ENCODE results near the gene NDUFAF3.
"Not testable (repeated sequence)": the region's sequence is repeated elsewhere in the genome, so short reads cannot be mapped to it uniquely, and the experiment has no call there.

NDUFAF3 gene

DNA sequence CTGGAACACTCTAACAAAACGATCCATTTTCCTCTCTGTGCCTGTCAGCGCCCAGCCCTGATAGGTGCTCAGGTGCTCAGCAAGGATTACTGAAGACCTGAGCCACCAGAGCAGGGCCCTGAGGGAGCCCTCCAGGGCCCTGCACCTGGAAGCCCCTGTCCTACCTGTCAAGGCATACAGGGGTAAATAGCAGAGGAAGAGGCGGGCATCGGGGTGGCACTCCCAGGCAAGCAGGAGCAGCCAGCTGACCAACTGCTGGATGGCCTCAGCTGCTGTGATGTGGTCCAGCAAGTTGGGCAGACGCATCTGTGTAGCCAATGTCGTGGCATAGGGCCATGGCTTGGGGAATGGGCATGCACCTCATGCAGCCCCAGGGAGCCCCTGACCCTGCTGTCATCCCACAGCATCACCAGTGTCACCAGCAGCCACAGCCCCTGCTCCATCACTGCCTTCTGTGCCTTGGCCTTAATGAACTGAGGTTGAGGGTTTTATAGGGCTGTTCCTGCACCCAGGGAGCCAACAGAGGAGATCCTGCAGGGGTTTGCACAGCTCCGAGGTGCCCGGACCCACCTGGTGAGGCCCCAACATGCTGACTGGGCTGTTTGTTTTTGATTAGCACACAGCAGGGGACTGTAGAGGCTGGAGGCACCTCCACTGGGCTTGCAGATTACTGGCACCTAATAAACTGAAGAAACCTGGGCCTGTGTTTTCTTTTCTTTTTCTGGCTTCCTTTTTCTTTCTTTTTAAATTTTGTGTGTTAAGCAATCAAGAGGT is 22.6 kb upstream of the NDUFAF3 start:
- no peak for DNase-seq (ENCODE audit: low read depth in 1 of 2, low spot score in 1 of 2)

DNA sequence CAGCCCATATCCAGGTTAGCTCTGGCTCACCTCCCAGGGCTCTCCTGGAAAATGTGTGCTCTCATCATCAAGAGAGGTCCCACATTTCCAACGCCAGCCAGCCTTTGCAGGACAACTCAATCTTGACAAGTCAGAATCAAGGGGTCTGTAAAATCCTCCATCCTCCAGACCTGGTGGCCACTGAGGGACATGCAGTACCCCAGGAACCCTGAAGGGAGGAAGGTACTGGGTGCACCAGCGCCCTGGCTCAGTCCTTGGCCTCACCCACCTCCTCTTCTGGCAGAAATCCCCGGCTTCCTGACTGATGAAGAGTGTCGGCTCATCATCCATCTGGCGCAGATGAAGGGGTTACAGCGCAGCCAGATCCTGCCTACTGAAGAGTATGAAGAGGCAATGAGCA is 20.8 kb upstream of the NDUFAF3 start:
- DNase-seq (ENCODE audit: low read depth in 1 of 2, low spot score in 1 of 2) = no peak

DNA sequence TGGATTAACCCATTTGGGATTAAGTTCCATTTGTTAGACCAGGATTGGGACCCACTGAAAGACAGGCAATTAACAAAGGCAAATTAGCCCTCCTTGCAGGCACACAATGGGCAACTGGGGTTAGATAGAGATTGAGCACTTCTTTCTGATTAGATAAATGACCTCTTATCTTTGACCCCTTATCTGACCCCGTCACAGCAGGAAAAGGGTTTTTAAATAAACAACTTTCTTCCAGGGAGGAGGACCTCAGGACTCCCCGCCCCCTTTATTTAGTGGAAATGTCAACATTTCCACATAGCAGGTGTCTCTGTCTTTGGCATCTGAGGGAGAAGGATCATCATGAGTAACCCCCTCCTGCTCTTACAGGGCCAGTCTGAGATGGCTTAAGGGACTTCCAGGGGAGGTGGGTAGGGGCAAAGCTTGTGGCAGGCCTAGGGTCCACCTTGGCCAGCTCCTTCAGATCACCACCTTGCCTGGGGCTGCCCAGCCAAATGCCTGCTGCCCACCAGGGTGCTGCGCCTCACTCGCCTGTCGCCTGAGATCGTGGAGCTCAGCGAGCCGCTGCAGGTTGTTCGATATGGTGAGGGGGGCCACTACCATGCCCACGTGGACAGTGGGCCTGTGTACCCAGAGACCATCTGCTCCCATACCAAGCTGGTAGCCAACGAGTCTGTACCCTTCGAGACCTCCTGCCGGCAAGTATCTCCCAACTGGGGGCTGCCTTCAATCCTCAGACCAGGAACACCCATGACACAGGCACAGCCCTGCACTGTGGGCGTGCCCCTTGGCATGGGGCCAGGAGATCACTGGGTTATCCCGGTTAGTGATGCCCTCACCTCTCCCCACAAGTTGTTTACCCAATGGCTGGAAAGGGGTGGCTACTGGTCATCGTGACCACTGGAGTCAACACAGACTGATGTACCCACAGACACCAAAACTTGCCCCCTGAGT is 17.3 kb upstream of the NDUFAF3 start:
- no peak for DNase-seq (ENCODE audit: low read depth in 1 of 2, low spot score in 1 of 2)

DNA sequence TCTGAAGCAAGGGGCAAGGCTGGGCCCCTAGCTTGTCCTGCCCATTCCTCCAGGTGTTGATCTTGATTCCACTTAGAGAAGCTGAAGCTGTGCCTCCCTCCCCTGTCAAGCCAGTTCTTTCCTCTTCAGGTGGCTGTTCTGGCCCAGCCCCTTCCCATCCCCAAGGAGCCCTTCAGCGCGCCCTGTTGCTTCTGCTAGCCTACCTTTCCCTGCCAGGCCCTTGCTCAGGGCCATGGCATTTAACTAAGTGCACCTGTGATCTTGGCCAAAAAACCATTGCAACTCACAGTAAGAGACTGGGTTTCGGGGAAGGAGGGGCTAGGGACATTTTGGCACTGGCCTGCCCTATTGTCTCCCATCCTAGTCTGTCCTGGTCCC is 16.6 kb upstream of the NDUFAF3 start:
- DNase-seq (ENCODE audit: low read depth in 1 of 2, low spot score in 1 of 2) = no peak

DNA sequence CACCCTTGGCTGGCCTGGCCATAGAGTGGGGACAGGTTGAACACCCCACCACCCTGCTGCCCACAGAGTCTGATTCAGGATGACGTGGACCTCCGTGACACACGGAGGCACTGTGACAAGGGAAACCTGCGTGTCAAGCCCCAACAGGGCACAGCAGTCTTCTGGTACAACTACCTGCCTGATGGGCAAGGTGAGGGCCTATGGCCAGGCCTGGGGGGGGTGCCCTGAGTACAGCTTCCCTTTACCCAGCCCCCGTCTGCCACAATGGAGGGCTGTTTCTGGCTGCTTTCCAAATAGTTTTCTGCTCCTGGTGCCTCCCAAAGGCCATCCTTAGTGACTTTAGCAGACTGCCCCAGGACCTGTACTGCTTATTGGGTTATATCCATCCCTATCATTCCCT is 15.9 kb upstream of the NDUFAF3 start:
- DNase-seq (ENCODE audit: low read depth in 1 of 2, low spot score in 1 of 2) = no peak

DNA sequence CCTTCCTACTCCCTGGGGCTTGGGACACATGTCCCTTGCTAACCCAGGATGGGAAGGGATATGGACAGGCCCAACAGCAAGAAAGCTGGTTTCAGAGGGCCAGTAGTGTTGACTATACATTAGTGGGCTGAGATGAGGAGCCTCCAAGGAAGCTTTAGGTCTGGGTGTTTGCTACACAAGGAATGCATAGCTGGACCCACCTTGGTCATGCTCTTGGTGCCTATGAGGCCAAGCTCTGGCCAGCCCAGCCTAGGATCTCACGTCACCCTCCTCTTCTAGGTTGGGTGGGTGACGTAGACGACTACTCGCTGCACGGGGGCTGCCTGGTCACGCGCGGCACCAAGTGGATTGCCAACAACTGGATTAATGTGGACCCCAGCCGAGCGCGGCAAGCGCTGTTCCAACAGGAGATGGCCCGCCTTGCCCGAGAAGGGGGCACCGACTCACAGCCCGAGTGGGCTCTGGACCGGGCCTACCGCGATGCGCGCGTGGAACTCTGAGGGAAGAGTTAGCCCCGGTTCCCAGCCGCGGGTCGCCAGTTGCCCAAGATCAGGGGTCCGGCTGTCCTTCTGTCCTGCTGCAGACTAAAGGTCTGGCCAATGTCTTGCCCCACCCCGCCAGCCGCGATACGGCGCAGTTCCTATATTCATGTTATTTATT is 15.4 kb upstream of the NDUFAF3 start:
- no peak for DNase-seq (ENCODE audit: low read depth in 1 of 2, low spot score in 1 of 2)

DNA sequence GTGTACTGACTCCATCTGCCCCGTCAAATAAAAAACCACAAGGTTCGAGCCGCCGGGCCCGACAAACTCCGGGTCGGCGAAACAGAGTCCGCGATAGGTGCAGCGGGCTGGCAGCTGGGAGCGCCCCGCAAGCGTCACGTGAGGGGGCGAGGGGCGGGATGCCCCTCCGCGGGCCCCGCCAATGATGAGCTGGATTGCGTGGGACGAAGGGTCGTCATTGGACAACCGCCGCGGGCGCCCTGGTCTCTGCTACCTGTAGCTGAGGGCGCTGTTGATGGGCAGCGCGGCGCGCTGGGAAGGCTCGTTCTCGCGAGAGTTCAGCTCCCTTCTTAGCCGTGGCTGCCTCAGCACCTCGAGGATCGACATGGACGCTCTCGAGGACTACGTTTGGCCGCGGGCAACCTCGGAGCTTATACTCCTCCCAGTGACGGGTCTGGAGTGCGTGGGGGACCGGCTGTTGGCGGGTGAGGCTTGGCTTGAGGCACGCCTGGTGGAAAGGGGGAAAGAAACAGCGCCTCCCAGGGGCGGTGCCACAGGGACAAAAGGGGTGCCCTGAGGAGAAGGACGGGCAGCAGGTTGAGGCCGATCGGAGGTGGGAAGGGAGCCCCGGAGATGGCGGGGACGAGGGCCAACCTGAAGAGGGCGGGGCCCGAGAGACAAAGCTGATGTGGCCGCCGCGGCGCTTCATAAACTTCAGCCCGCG is 14.7 kb upstream of the NDUFAF3 start, which contains the start of gene WDR6:
Gene WDR6, plus strand, starts transcription at position 324 of the 703 bp plus-strand sequence. Its CDS starts 41 bp downstream, at position 365.
- DNase-seq (ENCODE audit: low read depth in 1 of 2, low spot score in 1 of 2) = peak; percentile 93 to 97

DNA sequence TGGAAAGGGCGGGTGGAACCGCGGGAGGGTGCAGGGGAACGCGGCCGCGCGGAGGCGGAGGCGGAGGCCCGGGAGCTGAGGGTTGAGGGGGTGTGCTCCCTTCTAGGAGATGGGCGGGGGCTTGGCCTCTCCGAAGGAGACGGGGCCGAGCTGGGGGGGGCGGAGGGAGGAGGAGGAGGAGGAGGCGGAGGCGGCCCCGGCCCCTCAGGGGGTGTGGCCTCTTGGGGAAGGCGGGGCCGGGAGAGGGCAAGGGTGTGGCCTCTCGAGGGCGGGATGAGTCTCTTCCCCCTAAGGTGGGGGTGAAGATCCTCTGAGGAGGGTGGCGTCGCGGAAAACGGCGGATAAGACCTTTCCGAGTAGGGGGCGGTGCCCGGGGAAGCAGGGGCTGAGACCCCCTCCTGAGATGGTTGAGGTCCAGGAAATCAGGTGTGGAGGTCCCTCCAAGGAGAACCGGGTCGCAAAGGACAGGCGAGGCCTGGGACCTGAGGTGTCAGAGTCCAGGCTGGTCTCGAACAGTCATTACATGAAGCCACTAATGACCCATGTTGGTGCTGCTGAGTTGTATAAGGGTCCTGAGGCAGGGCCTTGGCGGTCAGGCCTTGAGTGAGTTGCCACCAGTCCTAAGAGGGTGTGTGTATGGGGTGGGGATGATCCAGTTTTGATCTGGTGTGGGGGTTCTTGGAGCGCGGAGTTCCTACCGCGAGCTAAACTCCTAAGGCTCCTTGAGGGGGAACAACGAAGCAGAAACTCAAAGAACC is 14.0 kb upstream of the NDUFAF3 start:
- DNase-seq (ENCODE audit: low read depth in 1 of 2, low spot score in 1 of 2) = peak; percentile 69 to 82

DNA sequence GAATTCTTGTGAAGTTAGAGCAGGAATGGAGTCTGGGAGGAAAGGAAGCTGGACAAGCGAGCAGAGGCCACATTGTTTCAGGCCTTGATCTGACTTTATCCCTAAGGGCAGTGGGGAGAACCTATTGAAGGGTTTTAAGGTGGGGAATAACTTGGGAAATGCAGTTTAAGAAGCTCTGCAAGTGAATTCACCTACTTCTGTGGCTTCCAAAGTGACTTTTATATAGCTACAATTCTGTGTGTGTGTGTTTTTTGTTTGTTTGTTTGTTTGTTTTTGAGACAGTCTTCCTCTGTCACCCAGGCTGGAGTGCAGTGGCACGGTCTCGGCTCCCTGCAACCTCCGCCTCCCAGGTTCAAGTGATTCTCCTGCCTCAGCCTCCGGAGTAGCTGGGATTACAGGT is 13.3 kb upstream of the NDUFAF3 start:
- not testable (repeated sequence) for DNase-seq (ENCODE audit: low read depth in 1 of 2, low spot score in 1 of 2)

DNA sequence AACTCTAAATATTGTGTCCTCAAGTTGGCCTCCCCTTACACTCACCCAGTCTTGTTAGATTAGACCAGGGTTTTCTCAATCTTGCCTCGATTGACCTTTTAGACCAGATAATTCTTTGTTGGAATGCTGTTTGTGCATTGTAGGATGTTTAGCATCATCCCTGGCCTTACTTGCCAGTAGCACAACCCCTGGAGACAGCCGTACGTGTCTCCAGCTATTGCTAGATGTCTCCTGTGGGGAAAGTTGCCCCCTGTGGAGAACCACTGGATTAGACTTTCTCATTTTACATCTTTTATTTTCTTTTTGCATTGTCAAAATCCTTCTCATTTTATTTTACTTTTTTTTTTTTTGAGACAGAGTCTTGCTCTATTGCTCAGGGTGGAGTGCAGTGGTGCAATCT is 12.5 kb upstream of the NDUFAF3 start:
- no peak for DNase-seq (ENCODE audit: low read depth in 1 of 2, low spot score in 1 of 2)

DNA sequence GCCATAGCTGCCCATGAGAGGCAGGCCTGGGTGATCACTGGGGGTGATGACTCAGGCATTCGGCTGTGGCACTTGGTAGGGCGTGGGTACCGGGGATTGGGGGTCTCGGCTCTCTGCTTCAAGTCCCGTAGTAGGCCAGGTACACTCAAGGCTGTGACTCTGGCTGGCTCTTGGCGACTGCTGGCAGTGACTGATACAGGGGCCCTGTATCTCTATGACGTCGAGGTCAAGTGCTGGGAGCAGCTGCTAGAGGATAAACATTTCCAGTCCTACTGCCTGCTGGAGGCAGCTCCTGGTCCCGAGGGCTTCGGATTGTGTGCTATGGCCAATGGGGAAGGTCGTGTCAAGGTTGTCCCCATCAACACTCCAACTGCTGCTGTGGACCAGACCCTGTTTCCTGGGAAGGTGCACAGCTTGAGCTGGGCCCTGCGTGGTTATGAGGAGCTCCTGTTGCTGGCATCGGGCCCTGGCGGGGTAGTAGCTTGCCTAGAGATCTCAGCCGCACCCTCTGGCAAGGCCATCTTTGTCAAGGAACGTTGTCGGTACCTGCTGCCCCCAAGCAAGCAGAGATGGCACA is 9.4 kb upstream of the NDUFAF3 start:
- no peak for DNase-seq (ENCODE audit: low read depth in 1 of 2, low spot score in 1 of 2)

DNA sequence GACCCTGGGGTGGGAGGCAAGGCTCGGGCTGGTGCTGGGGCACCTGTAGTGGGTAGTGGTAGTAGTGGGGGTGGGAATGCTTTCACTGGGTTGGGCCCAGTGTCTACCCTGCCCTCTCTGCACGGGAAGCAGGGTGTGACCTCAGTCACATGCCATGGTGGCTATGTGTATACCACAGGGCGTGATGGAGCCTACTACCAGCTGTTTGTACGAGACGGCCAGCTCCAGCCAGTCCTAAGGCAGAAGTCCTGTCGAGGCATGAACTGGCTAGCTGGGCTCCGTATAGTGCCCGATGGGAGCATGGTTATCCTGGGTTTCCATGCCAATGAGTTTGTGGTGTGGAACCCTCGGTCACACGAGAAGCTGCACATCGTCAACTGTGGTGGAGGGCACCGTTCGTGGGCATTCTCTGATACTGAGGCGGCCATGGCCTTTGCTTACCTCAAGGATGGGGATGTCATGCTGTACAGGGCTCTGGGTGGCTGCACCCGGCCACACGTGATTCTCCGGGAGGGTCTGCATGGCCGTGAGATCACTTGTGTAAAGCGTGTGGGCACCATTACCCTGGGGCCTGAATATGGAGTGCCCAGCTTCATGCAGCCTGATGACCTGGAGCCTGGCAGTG is 8.7 kb upstream of the NDUFAF3 start:
- DNase-seq (ENCODE audit: low read depth in 1 of 2, low spot score in 1 of 2) = no peak

DNA sequence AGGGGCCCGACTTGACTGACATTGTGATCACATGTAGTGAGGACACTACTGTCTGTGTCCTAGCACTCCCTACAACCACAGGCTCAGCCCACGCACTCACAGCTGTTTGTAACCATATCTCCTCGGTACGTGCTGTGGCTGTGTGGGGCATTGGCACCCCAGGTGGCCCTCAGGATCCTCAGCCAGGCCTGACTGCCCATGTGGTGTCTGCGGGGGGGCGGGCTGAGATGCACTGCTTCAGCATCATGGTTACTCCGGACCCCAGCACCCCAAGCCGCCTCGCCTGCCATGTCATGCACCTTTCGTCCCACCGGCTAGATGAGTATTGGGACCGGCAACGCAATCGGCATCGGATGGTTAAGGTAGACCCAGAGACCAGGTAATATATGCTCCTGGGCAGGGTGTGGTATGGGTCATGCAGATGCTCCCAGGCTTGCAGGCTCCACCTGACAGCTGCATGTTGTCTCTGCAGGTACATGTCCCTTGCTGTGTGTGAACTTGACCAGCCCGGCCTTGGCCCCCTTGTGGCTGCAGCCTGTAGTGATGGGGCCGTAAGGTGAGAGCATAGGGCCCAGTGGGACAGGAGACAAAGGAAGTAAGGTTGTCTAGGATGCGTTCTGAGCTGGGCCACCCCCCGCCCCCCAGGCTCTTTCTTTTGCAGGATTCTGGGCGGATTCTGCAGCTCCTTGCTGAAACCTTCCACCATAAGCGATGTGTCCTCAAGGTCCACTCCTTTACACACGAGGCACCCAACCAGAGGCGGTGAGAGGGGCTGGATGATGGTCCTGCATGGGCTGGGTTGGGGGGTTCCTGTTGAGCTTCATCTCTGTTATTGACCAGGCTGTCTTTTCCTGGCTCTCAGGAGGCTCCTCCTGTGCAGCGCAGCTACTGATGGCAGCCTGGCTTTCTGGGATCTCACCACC is 7.9 kb upstream of the NDUFAF3 start:
- no peak for DNase-seq (ENCODE audit: low read depth in 1 of 2, low spot score in 1 of 2)

DNA sequence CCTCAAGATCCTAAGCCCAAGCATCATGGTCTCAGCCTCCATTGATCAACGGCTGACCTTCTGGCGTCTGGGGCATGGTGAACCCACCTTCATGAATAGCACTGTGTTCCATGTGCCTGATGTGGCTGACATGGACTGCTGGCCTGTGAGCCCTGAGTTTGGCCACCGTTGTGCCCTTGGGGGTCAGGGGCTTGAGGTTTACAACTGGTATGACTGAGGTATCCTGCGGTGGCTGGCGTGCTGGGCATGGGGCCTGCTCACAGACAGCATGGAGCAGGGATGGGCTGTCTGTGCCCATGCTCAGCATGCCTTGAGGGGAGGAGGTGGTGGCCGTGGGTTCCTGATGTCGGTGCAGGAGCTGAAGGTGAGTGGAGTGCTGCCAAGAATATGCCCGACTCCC is 6.8 kb upstream of the NDUFAF3 start:
- DNase-seq (ENCODE audit: low read depth in 1 of 2, low spot score in 1 of 2) = no peak

DNA sequence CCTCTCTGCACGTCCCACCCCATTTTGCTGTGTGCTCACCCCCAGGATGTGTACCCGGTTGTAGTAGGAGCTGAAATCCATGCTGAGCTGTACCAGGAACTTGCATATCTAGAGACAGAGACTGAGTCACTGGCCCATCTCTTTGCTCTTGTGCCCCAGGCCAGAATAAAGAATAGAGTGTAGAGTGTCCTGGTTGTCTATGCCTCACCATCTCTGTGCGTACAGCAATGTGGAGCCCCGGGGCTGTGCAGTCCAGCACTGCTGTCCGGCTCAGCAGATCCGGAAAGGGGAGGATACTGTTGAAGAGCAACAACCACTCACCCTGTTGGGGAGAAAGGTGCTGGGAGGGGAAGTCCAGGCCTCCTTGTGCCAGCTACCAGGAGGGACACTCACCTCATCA is 6.2 kb upstream of the NDUFAF3 start:
- no peak for DNase-seq (ENCODE audit: low read depth in 1 of 2, low spot score in 1 of 2)

DNA sequence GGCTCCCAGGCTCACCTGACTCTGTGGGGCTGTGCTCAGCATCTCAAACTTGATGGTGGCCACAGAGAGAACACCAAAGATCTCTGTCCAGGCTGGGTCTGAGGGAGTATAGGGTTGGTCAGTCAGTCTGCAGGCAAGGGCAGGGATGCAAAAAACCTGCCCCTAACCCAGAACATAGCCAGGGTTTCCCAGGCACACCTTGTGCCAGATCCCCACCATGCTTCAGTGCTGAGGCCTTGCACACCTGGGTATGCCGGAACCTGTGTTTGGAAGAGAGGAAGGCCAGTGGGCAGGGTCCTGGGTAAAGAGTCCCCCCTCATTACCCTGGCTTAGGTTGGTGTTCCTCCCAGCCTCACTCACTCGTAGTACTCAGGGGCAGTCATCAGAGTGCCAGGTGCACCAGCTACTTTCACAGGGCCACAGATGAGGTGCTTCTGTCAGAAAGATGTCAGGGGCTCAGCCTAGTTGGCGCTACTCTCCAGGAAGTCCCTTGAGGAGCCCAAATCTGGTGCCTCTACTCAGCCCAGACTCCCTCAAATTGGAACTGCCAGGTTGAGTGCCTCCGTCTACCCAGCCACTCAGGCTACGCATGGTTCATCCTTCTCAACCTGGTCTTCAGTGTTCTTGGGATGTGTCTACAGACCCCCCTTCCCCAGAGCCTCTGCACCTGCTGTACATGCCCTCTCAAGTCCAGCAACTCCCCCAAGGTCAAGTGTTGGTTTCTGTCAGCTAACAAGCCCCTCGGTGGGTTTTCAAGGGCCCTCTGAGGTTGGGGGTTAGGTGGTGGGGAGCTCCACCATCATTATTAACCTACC is 5.3 kb upstream of the NDUFAF3 start:
- DNase-seq (ENCODE audit: low read depth in 1 of 2, low spot score in 1 of 2) = no peak

DNA sequence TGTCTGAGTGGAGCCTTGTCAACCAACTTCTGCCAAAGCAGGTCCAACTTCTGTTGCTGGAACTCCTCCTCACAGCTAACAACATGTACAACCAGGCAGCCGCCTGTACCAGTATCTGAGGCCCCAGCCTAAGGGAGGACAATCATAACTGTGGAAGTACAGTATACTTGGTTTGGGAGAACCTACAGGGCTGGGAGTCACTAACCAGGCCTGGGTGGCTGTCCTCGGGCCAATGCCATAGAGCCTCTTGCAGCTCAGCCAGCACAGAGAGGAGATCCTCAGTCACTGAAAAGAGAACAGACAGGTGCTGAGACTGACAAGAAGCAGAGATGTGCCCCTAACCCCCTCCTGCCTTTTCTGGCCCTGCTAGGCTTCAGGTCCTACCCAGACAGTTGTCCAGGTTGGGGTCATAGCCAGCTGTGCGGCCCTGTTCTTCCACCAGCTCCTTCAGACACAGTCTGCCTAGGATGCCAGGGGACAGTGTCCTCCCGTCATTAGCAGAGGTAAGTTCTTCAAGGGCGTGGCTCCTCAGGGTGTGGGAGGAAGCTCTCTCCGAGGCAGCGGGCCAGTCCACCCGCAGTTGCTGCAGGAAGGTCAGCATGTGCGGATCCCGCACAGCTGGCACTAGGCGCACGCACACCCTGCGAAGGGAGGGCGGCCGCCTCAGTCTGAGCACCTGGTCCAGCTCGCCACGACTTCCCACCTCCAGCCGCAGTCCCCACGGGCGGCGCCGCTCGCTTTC is 4.5 kb upstream of the NDUFAF3 start:
- no peak for DNase-seq (ENCODE audit: low read depth in 1 of 2, low spot score in 1 of 2)
